GM10266 (cell line): ENCODE data around the gene ZCCHC24.

Experiments used
- DNase-seq: peaks from one replicate; pipeline ENCODE4 v3.0.0; 2012; ENCODE audit errors: extremely low spot score
- TF ChIP-seq, protein P1 (sequence below): IDR thresholded peaks from 2 replicates; pipeline ENCODE4 v1.5.1; 2012; ENCODE audit warnings: mild to moderate bottlenecking, low read depth; ENCODE audit not compliant: control insufficient read depth, insufficient read depth; ENCODE audit errors: missing control alignments

ZCCHC24 gene

DNA sequence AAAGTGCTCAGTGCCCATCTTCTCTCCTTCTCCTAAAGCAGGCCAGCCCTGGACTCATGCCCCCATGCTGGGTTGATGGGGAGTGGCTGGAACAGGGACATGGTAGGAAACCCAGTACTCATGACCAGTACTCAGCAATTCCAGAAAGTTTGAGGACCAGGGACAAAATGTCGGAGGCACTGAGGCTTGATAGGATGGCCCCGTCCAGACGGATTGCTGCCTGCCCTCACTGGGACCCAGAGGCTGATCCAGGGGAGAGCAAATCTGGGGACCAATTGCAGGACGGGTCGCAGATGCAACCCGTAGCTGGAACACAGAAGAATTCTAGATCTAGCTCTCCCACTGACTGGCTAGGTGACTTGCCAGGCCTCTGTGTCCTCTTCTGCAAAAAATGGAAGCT is 5.1 kb downstream of the ZCCHC24 start:
- DNase-seq: no peak
- TF ChIP-seq, protein P1, sequence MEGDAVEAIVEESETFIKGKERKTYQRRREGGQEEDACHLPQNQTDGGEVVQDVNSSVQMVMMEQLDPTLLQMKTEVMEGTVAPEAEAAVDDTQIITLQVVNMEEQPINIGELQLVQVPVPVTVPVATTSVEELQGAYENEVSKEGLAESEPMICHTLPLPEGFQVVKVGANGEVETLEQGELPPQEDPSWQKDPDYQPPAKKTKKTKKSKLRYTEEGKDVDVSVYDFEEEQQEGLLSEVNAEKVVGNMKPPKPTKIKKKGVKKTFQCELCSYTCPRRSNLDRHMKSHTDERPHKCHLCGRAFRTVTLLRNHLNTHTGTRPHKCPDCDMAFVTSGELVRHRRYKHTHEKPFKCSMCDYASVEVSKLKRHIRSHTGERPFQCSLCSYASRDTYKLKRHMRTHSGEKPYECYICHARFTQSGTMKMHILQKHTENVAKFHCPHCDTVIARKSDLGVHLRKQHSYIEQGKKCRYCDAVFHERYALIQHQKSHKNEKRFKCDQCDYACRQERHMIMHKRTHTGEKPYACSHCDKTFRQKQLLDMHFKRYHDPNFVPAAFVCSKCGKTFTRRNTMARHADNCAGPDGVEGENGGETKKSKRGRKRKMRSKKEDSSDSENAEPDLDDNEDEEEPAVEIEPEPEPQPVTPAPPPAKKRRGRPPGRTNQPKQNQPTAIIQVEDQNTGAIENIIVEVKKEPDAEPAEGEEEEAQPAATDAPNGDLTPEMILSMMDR: no peak

DNA sequence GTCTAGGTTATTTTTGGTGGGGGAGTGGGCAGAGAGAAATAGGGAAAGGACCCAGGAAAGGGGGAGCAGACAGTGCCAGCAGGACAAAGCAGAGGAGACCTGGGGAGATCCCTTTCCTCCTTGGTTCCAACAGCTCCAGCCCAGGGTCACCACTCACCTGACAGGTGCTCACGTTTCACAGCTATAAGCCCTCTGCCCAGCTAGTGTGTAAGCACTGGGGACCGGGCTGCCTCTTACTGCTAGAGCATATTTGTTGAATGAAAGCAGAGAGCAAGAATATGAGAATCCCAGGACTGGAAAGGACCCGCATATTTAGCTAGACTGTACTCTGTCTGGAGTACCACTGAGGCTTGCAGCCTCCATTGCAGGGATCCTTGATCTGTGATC is 6.7 kb downstream of the ZCCHC24 start:
- TF ChIP-seq, protein P1: no peak
- DNase-seq: no peak

DNA sequence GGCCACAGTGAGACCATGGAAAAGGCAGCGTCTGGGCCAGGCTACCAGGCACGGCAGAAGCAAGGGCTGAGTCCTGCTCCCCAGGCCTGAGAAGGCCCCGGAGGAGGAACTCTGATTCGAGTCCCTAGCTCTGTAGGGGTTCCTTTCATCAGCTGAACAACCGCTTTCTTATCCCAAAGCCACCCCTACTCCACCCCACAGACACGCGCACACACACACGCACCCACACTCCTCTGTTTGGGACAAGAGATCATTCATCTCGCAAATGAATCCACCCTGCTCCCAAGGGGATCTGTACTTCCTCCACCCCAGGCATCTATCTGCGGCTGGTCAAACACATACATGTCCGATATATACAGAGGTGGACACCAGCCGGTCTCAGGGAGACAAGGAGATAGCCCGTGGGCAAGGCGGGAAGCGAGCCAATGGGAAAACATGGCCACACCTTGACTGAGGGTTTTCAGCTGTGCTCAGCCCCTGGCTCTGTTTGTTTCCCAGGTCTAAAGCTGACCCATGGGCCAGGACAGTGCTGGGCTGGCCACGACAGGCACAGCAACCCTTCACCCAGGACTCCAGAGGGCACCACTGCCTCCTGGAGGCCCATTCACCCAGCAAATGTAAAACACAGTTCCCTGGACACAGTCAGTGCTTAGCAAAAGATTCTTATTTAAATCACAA is 7.3 kb downstream of the ZCCHC24 start:
- no peak for DNase-seq
- TF ChIP-seq, protein P1: no peak

DNA sequence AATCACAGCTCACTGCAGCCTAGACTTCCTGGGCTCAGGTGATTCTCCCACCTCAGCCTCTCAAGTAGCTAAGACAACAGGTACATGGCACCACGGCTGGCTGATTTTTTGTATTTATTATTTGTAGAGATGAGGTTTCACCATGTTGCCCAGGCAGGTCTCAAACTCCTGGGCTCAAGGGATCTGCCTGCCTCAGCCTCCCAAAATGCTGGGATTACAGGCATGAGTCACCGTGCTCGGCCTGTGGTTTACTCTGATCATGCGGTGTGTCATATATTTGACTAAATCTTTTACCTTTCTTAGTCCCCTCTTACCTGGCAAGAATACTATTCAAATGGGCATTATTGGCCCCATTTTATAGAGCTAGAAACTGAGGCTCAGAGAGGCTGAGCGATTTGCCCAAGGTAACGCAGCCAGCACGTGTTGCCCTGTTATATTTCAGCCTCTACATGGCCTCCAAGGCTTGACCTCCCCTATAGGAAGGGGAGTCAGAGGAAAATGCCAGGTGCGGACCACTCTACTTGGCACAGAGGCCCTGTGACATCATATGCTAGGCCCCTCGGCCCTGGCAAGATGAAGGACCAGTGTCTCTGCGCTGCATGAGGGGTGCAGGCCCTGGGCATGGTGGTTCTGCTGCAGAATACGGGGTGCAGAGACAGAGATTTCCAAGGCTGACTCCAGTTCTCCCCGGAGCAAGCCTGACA is 8.2 kb downstream of the ZCCHC24 start:
- no peak for DNase-seq
- TF ChIP-seq, protein P1: no peak

DNA sequence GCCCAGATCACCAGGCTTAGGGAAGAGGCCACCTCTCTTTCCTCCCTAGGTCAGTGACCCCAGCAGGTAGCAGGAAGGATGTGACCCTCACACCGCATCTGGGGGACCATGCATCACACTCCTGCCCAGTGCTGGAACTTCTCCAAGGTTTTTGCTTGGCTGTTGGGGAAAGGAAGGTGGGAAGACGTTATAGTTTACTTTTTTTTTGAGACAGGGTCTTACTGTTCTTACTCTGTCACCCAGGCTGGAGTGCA is 8.6 kb downstream of the ZCCHC24 start:
- no peak for DNase-seq
- TF ChIP-seq, protein P1: no peak

DNA sequence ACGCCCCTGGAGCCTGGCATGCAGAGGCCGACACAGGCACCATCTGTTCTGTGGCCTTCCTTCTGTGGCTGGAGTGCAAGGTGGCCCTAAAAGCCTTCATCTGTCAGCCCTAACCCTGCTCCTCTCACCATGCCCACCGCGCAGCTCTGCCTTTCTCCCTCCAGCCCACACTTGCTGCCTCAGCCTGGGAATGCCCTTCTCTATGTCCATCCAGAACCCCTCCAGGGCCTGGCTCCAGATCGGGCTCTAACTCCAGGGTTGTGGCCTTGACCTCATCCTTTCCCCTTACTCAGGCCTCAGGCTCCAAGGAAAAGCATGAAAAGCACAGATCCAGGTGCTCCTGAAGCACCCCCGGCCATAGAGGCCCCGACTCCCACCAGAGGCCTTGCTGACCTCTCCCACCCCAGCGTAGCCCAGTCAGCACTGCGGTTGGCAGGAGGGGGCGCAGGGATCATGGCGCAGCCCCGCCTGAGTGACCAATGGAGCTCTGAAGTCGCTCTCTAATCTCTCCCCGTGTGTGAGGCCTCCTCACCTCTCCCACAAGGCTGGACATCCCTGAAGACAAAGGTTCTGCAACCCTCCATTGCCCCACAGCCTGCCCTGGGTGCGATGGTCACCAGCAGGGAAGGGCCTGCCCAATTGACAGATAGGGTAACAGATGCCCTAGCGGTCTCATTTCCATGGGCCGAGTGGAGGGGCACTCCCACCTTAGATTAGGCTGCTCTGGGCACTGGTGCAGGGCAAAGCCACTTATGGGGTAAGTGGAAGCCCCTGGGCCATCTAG is 9.2 kb downstream of the ZCCHC24 start:
- TF ChIP-seq, protein P1: no peak

More for the DNA sequence above, 9.2 kb downstream of the ZCCHC24 start:
- no peak for DNase-seq
